Measurements from ENCODE around the gene SCT.

SCT gene

GRCh38 chr11:660681-661444 lies 33.9 kb upstream of the SCT start:
- TF ChIP-seq CTCF (conservative IDR thresholded peaks at IDR 0.05; ENCODE audit: low read depth, low read length): no peak
- no peak for DNase-seq (ENCODE audit: low read depth)
- no peak overlapping the region for H3K4me3 ChIP-seq (ENCODE audit: low read depth, low read length)

- no peak overlapping the region for H3K4me3 ChIP-seq (ENCODE audit: low read depth, low read length)
- no peak for TF ChIP-seq CTCF (conservative IDR thresholded peaks at IDR 0.05; ENCODE audit: low read depth, low read length)
- DNase-seq (ENCODE audit: low read depth): no peak
Measured at GRCh38 chr11:660281-660680, 33.3 kb upstream of the SCT start.

GRCh38 chr11:659532-660085 lies 32.6 kb upstream of the SCT start:
- no peak for TF ChIP-seq CTCF (conservative IDR thresholded peaks at IDR 0.05; ENCODE audit: low read depth, low read length)
- DNase-seq (ENCODE audit: low read depth): no peak
- no peak overlapping the region for H3K4me3 ChIP-seq (ENCODE audit: low read depth, low read length)

DNA sequence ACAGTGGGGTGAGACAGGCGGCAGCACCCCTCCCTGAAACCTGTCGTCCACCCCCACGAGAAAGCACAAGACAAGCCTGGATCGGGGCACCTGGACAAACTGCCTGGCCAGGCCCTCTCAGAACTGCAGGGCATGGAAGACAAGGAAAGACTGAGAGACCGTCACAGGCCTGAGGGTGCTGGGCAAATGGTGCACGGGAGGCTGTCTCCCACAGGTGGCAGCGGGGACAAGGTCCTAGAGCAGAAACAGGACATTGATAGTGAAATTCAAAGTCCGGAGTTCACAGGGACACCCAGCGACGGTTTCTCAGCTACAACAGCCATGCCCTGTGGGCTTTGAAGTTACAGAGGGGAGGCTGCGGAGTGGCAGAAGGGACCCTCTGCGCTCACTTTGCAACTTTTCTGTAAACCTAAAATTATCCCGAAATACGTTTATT lies 30.7 kb upstream of the SCT start:
- H3K4me3 ChIP-seq (ENCODE audit: low read depth, low read length): no peak overlapping the region
- no peak for DNase-seq (ENCODE audit: low read depth)
- TF ChIP-seq CTCF (conservative IDR thresholded peaks at IDR 0.05; ENCODE audit: low read depth, low read length): no peak

GRCh38 chr11:656866-657265 lies 29.9 kb upstream of the SCT start:
- no peak for TF ChIP-seq CTCF (conservative IDR thresholded peaks at IDR 0.05; ENCODE audit: low read depth, low read length)
- H3K4me3 ChIP-seq (ENCODE audit: low read depth, low read length): no peak overlapping the region

DNA sequence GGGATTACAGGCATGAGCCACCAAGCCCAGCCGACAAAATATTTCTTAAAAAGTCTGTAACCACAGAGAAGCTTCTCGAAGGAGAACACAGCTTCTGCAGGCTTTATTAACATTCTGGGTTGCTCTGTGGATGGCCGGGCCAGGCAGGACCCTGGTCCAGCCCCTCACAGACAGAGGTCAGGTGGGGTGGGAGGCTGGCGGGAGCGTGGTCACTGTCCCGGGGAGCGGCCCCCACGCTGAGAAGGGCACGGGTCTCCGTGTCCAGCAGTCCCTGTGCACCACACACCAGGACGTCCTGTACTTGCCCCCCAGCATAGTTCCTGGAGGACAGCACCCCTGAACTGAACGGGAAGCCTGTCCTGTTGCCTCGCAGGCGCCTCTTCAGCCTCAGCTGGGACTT lies 29.4 kb upstream of the SCT start:
- no peak for TF ChIP-seq CTCF (conservative IDR thresholded peaks at IDR 0.05; ENCODE audit: low read depth, low read length)
- no peak for DNase-seq (ENCODE audit: low read depth)
- H3K4me3 ChIP-seq (ENCODE audit: low read depth, low read length): no peak overlapping the region

More at GRCh38 chr11:656866-657265, 29.9 kb upstream of the SCT start:
- DNase-seq (ENCODE audit: low read depth): no peak
